Measurements from ENCODE around the gene ARHGEF10L. TPM values are rescaled to one million over a fixed set of nuclear protein-coding genes. Genes with fewer than 3 reads are reported as not detected.

Gene ARHGEF10L
- total RNA-seq, 1 donor from 2014 or later: 20.3 TPM

DNA sequence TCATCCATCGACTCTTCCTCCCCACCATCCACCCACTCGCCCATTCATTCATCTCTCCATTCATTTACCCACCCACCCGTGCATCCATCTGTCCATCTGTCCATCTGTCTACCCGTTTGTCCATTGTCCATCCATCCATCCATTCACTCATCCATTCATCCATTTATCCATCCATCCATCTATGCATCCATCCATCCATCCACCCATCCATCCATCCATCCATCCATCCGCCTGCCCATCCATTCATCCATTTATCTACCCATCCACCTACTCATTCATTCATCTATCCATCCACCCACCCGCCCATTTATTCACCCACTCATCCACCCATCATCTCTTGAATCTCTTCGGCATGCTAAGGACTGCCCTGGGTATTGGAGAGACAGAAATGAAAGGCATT is 18.5 kb downstream of the ARHGEF10L start:
- Mint-ChIP-seq H3K27me3 (ENCODE audit: insufficient read depth, low read depth) (peaks cover 2% of the 10 kb centered on the region), H3K4me3 (no peak overlapping the region), H3K4me1 (peaks cover 29% of the 10 kb centered on the region), H3K27ac (no peak overlapping the region), H3K9me3 (no peaks in the 10 kb centered on the region), H3K36me3 (no peaks in the 10 kb centered on the region)
- peaks cover 64% of the 10 kb centered on the region for H3K79me2 ChIP-seq (ENCODE audit: low read depth)
- no peaks in the 10 kb centered on the region for H3K27me3 ChIP-seq
- no peaks in the 10 kb centered on the region for H3F3A ChIP-seq (ENCODE audit: low read depth)
- H3K4me2 ChIP-seq: no peak overlapping the region
- no peaks in the 10 kb centered on the region for H3K9me3 ChIP-seq (ENCODE audit: low read depth)
- H3K4me3 ChIP-seq: no peak overlapping the region
- TF ChIP-seq EZH2 (IDR thresholded peaks at IDR 0.05) (no peak), EZH2phosphoT487 (IDR thresholded peaks at IDR 0.05) (no peak)
- TF ChIP-seq, protein P1, sequence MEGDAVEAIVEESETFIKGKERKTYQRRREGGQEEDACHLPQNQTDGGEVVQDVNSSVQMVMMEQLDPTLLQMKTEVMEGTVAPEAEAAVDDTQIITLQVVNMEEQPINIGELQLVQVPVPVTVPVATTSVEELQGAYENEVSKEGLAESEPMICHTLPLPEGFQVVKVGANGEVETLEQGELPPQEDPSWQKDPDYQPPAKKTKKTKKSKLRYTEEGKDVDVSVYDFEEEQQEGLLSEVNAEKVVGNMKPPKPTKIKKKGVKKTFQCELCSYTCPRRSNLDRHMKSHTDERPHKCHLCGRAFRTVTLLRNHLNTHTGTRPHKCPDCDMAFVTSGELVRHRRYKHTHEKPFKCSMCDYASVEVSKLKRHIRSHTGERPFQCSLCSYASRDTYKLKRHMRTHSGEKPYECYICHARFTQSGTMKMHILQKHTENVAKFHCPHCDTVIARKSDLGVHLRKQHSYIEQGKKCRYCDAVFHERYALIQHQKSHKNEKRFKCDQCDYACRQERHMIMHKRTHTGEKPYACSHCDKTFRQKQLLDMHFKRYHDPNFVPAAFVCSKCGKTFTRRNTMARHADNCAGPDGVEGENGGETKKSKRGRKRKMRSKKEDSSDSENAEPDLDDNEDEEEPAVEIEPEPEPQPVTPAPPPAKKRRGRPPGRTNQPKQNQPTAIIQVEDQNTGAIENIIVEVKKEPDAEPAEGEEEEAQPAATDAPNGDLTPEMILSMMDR (IDR thresholded peaks at IDR 0.05): no peak
- DNase-seq (ENCODE audit: low spot score): no peak
- peaks cover 9% of the 10 kb centered on the region for H3K4me1 ChIP-seq
- no peak overlapping the region for H3K27ac ChIP-seq
- H3K9ac ChIP-seq: no peak overlapping the region
- no peaks in the 10 kb centered on the region for H3K36me3 ChIP-seq
- H2AFZ ChIP-seq (replicated peaks): no peak overlapping the region
- peaks cover 84% of the 10 kb centered on the region for H4K20me1 ChIP-seq (ENCODE audit: low read depth)

DNA sequence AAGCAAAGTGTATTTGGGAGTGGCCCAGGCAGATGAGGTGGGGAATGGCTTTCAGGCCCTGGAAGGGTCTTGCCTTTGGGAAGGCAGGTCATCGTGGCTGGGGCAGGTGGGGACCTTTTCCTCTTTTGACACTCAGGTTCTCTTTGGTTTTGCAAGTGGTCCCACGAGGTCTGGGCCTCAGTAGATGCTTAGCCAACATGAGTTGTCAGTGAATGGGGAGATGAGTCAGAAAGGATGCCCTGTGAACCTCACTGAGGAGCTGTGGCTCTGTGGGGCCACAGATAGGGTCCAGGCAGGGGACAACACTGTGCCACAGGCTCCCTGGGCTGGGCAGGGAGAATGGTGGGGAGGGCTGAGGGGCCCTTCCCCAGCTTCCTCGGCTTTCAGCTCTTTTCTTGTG is 19.0 kb downstream of the ARHGEF10L start:
- Histone ChIP-seq H3K9ac (no peak overlapping the region), H4K20me1 (ENCODE audit: low read depth) (peaks cover 85% of the 10 kb centered on the region), H3K79me2 (ENCODE audit: low read depth) (peaks cover 64% of the 10 kb centered on the region), H3K27ac (no peak overlapping the region), H3F3A (ENCODE audit: low read depth) (no peaks in the 10 kb centered on the region), H3K9me3 (ENCODE audit: low read depth) (no peaks in the 10 kb centered on the region), H3K36me3 (no peaks in the 10 kb centered on the region), H3K4me3 (no peak overlapping the region), H3K27me3 (no peaks in the 10 kb centered on the region), H2AFZ (replicated peaks) (no peak overlapping the region), H3K4me1 (peaks cover 9% of the 10 kb centered on the region), H3K4me2 (no peak overlapping the region)
- H3K27me3 Mint-ChIP-seq (ENCODE audit: insufficient read depth, low read depth): peaks cover 4% of the 10 kb centered on the region
- TF ChIP-seq EZH2phosphoT487 (IDR thresholded peaks at IDR 0.05) (no peak), EZH2 (IDR thresholded peaks at IDR 0.05) (no peak)
- TF ChIP-seq, protein P1 (IDR thresholded peaks at IDR 0.05): no peak
- no peaks in the 10 kb centered on the region for H3K36me3 Mint-ChIP-seq
- no peak overlapping the region for H3K27ac Mint-ChIP-seq
- no peak for DNase-seq (ENCODE audit: low spot score)
- H3K4me3 Mint-ChIP-seq: no peak overlapping the region
- H3K9me3 Mint-ChIP-seq: no peaks in the 10 kb centered on the region
- H3K4me1 Mint-ChIP-seq: peaks cover 32% of the 10 kb centered on the region

DNA sequence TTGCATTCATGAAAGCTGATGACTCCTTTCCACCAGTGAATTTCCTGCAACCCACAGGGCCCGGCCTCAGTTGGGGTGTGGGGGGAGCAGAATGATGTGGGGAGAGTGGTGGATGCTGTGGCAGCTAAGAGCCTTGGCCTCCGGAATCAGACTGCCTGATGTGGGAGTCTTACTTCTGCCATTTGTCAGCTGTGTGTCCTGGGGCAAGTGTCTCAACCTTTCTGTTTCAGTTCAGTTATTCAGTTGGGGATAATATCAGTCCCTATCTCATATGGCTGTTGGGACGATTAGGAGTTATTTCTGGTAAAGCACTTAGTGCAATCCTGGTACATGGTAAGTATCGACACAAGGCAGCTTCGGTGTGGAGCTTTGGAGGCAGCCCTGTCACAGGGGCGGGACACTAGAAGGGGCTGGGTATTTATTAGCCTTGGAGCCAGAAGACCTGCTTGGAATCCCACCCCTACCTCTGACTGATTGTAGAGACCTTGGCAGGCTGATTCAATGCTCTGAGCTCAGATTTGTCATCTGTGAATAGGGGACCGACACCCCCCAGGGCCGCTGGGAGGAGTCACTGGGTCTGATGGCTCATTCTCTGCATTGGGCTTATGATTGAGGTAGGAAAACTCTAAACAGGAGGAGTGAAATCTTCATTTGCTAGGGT is 19.6 kb downstream of the ARHGEF10L start:
- Histone ChIP-seq H3K4me1 (peaks cover 9% of the 10 kb centered on the region), H4K20me1 (ENCODE audit: low read depth) (peaks cover 86% of the 10 kb centered on the region), H3K27me3 (no peaks in the 10 kb centered on the region), H3K9ac (no peak overlapping the region), H3K36me3 (no peaks in the 10 kb centered on the region), H3K79me2 (ENCODE audit: low read depth) (peaks cover 69% of the 10 kb centered on the region), H3K9me3 (ENCODE audit: low read depth) (no peaks in the 10 kb centered on the region), H2AFZ (replicated peaks) (no peak overlapping the region), H3K4me3 (no peak overlapping the region), H3F3A (ENCODE audit: low read depth) (no peaks in the 10 kb centered on the region), H3K4me2 (no peak overlapping the region), H3K27ac (no peak overlapping the region)
- TF ChIP-seq EZH2 (IDR thresholded peaks at IDR 0.05) (no peak), EZH2phosphoT487 (IDR thresholded peaks at IDR 0.05) (no peak)
- TF ChIP-seq, protein P1 (IDR thresholded peaks at IDR 0.05): no peak
- no peak overlapping the region for H3K27ac Mint-ChIP-seq
- DNase-seq (ENCODE audit: low spot score): no peak
- H3K9me3 Mint-ChIP-seq: no peaks in the 10 kb centered on the region
- peaks cover 31% of the 10 kb centered on the region for H3K4me1 Mint-ChIP-seq
- no peaks in the 10 kb centered on the region for H3K36me3 Mint-ChIP-seq
- H3K27me3 Mint-ChIP-seq (ENCODE audit: insufficient read depth, low read depth): peaks cover 4% of the 10 kb centered on the region
- no peak overlapping the region for H3K4me3 Mint-ChIP-seq

All from neural progenitor cell (in vitro differentiated cells).